GM18498 (cell line): ENCODE measurements around the gene ENGASE.

Experiments
- ATAC-seq: cut with Tn5 transposase; IDR thresholded peaks from one replicate; pipeline ENCODE4 v1.9.1; 2021; ENCODE audit warnings: mild to moderate bottlenecking, moderate library complexity; ENCODE audit not compliant: unreplicated experiment

ENGASE gene

GRCh38 chr17:79091226-79091670 is 16.6 kb downstream of the ENGASE start:
- no peak for ATAC-seq

GRCh38 chr17:79092567-79092966 is 17.9 kb downstream of the ENGASE start:
- no peak for ATAC-seq

DNA sequence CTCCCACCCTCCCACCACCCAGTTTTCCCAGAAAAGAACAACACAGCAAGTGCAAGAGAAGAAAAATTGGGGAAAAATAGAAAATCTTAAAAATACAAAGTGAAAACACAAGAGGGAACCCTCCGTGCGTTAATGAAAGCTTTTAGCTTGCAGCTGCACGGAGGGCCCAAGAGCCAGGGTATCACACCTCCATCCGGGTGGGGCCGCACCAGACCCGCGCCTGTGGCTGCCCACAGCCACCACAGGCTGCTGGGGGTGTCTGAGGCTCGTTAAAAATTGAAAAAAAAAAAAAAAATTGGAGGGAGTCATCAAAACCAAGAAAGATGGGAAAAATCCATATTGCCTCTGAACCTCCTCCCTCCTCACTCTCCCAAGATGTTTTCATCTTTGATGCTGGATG is 18.6 kb downstream of the ENGASE start:
- ATAC-seq = no peak

DNA sequence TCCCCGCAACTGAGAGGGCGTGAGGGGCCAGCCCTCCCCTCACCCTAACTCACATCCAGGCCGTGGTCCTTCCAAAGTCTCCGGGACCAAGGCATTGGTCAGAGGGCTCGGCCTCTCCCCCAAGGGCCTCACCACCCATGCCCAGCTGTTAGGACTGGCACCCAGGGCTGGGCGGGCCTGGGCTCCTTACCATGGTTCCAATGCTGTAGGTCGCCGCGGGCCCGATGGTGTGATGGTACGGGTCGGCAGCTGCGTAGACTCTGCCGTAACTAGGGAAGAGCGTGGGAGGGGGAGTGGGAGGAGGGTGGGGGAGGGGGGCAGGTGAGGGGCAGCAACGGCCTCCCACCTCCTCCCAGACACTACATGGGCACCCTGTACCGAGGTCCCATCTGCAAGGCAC is 19.6 kb downstream of the ENGASE start:
- ATAC-seq = no peak

DNA sequence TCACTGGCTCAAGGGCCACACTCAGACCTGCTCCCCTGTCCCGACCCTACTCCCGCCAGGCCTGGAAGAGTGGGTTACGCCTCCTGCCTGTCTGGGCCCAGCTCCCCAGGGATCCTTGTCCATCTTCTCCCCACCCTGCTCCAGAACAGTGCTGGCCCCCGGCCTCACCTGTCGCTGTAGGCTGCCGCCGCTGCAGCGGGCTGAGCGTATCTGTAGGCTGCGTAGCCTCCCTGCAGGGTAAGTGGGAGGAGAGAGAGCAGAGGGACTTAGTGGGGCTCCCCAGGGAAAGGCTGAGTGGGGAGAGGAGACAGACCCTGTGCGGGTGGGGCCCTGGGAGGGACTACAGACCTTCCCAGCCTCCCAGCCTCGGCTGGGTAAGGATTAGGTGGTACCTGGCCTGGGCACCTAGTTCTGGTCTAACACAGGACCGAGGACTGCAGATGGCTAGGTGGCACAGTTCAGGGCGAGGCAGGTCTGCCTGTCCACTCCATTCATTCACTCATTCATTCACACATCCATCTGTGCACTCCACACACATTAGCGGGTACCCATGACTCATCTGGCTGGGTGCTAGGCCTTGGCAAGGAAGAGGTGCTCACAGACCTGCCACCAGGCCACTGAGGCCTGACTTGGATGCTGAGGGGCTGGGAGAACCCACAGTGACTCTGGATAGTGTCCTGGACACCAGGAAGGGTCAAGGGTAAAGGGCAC is 20.9 kb downstream of the ENGASE start:
- no peak for ATAC-seq

DNA sequence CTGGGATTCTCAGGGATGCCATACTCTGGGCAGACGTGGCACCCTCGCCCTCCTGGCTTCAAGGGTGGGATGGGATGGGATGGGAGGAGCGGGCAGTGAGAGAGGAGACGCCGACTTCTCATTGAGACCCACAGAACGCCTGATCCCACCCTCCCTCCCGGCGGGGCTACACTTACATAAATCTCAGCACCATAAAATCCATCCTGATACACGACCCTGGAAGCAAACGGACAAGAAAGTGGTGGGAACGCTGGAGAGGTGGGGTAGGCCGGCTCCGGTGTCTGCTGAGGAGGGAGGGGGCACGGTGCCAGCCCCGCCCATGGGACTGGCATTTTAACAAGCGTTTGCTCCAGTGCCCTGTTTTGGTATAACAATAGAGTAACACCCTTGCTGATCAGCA is 21.9 kb downstream of the ENGASE start:
- ATAC-seq = no peak

DNA sequence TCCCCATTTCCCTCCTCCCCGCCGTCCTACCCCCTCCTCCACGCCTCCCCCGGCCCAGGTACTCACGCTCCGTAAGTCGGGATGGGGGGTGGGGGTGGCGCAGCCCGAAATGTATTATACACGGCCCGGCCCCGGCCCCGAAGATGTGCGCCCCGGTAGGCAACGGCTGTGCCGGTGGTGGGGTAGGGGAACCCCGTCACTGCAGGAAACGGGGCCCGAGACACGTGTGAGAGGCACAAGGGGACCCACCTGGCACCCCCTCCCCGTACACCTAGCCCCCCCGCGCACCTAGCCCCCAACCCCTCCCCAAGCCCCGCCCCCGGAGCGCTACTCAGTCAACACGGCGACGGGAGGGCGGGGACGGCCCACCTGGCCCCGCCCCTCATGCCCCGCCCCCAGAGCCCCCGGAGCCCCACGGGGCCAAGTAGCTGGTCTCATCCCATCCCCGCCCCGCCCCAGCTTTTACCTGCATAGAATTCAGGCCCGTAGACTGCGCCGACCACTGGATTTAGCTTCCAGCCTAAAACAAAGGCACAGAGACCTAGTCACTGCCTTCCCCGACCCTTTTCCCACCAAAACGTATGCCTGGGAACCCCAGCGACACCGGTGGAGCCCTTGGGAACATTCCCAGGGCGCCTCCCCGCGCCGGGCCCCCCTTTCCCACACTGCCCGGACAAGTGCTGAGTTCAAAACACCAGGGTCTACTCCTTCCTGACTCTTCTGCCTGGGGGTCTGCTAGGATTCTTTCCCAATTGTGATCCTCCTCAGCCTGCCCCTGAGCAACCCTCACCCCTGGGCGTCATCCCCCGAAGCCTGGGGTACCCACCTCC is 22.8 kb downstream of the ENGASE start:
- no peak for ATAC-seq

GRCh38 chr17:79098282-79098867 is 23.8 kb downstream of the ENGASE start:
- ATAC-seq = no peak

DNA sequence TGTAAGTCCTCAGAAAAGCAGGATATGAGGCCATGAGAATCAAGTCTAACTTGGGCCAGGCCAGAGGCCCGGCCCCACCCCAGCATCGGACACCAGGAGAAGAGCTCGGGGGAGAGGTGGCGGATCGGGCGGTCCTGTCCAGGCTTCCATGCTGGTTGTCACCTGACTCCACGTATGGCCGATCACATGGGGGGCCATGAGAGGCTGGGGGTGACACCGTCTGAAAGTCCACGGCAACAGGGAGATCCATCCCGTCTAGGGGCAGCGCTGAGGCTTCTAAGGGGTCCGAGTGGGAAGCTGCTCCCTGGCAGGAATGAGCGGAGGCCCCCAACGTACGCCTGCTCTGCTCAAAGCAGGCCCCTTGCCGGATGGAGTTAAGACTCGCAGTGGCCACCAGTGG is 25.8 kb downstream of the ENGASE start:
- ATAC-seq = no peak

DNA sequence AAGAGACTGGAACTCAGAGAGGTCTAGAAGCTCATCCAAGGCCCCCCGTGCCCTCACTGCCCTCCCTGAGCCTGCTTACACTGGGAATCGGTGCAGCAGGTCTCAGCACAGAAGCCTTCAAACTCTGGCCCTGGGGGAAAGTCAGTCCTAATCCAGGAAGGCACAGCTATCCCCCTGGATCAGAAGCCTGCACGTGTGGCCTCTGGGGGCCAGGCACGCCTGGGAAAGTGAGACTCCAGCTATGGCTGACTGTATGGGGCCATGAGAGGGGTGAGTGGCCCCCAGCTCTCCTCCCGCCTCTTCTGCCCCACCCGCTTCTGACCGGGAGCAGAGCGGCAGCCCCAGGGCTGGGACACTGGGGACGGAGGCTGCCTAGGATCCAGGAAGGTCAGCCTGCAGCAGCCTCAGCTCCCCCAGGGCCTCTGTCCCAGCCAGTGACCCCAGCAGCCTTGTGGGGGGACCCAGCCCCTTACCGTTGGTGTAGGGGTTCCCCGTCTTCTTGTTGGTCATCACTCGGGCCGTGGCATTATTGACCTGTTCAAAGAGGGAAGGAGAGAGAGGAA is 26.6 kb downstream of the ENGASE start:
- no peak for ATAC-seq

DNA sequence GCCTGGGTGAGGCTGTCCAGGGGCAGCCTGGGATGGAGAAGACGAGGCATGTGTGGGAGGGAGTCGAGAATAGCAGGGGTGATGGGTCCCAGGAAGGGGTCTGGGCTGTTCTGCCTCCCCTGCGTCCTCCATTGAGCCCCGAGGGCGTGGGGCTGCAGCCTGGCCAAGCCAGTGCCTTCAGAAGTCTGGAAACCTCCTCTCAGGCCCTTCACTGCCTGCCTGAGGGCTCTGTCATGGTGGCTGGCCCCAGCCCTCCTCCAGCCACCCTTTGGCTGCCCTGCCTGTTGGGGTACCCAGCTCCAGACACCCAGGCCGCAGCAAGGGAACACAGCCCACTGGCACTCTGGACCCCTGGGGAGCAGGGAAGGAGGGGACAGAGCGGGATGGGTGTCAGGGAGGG is 27.6 kb downstream of the ENGASE start:
- ATAC-seq = no peak

DNA sequence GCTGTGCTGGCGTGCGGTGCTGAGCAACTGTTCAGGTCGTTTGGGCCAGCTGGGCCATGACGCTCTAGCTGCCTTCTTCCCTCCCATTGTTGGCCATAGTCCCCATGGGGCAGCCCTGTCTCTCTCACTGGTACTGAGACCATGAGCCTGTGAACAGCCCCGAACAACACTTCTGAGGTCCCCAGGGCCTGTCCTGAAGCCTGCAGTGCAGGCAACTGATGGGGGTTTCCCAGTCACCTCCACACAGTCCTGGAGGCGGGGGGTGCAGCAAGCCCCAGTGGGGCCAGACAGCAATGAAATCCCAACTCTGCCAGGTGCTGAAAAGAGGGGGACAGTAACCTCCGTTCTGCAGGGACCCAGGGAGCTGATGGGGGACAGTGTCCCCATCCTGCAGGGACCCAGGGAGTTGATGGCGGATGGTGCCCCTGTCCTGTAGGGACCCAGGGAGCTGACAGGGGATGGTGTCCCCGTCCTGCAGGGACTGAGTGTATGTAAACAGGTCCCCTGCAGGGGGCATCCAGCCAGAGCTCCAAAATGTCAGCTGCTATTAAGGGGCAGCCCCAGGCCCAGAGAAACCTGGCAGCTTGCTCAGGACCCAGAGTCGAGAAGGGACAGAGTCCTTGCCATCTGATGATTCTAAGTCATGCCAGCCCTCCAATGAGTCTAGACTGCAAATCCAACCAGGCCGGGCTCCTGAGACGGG is 30.4 kb downstream of the ENGASE start:
- no peak for ATAC-seq

DNA sequence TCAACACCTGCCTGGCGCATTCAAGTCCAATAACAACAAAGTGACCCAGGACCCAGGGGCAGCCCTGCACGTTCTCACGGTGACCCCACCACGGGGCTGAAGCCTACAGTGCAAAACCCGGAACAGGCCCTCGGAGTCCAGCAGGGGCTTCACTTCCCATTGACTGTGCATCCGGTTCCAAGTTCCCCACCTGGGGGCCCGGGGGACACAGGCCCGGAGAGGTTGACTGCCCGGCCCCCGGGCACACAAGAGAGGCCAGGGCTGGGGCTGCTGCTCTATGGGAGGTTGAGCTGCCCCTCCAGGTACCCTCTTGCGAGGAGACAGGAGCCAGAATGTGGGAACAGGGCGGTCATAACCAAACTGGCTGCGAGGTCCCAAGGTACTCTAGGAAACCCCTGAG is 31.3 kb downstream of the ENGASE start:
- ATAC-seq = no peak

- ATAC-seq = no peak
Observed at GRCh38 chr17:79106958-79107357, 32.3 kb downstream of the ENGASE start.

- ATAC-seq = no peak
Observed at GRCh38 chr17:79107499-79108231, 33.0 kb downstream of the ENGASE start.

- ATAC-seq = no peak
Observed at GRCh38 chr17:79108232-79108850, 33.7 kb downstream of the ENGASE start.

DNA sequence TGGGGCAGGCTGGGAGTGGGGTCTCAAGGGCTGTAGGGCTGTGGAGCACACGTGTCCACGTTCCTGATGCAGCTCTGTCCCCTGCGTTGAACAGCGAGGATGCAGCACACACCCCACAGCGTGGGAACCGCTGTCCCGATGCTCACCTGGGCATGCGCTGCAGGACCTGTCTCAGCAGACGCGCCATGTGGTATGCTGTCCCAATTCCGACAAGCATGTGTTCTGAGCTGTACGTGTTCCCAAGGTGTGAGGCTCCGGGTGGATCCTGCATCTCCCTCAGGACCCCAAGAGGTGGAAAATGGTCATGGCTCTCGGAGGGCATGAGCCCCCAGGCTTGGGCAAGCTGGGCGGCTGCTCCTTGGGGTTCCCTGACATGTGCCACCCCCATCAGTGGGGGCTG is 34.2 kb downstream of the ENGASE start:
- no peak for ATAC-seq

- no peak for ATAC-seq
Observed at GRCh38 chr17:79109584-79109983, 35.0 kb downstream of the ENGASE start.

DNA sequence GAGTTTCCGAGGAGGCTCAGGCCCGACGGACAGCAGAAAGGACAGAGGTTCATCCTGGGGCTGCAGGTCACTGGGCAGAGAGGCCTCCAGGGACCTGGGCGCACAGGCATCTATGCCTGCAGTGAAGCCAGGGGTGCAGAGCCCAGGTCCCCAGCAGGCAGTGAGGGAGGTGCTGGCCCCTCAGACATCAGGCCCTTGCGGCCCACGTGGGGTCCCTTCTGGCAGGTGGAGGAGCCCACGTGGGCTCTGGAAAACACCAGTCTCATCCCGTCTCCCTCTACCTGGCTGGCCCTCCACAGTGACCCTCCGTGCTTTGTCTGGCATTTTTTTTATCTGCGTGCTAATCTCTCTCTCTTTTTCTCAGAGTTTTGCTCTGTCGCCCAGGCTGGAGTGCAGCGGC is 36.5 kb downstream of the ENGASE start:
- no peak for ATAC-seq

GRCh38 chr17:79112471-79112870 is 37.8 kb downstream of the ENGASE start:
- ATAC-seq = no peak
